Trophoblast cell (in vitro differentiated cells and primary cell): ENCODE results near the gene ADK.

Experiments used
- DNase-seq, 2 donors: peaks; one replicate each; pipeline ENCODE4 v3.0.0-alpha.2; 2016
- H2AFZ ChIP-seq: 2 replicates; pipeline ENCODE4 v1.6.1; 2013; ENCODE audit warnings: low read length, moderate library complexity, mild to moderate bottlenecking; ENCODE audit not compliant: insufficient read depth, poor library complexity
- H2AK5ac ChIP-seq: 2 replicates; pipeline ENCODE4 v1.6.1; 2013; ENCODE audit warnings: mild to moderate bottlenecking, low read length
- H2BK120ac ChIP-seq: 2 replicates; pipeline ENCODE4 v1.6.1; 2013; ENCODE audit warnings: low read length, mild to moderate bottlenecking, moderate library complexity; ENCODE audit not compliant: insufficient read depth, poor library complexity
- H2BK12ac ChIP-seq: 2 replicates; pipeline ENCODE4 v1.6.1; 2013; ENCODE audit warnings: mild to moderate bottlenecking, low read length, moderate library complexity
- H2BK5ac ChIP-seq: 2 replicates; pipeline ENCODE4 v1.6.1; 2013; ENCODE audit warnings: low read length, low read depth, moderate library complexity, mild to moderate bottlenecking; ENCODE audit not compliant: poor library complexity
- H3K14ac ChIP-seq: 2 replicates; pipeline ENCODE4 v1.6.1; 2013; ENCODE audit warnings: mild to moderate bottlenecking, low read length
- H3K18ac ChIP-seq: 2 replicates; pipeline ENCODE4 v1.6.1; 2013; ENCODE audit warnings: mild to moderate bottlenecking, low read length
- H3K23ac ChIP-seq: 2 replicates; pipeline ENCODE4 v1.6.1; 2013; ENCODE audit warnings: low read length
- H3K27ac ChIP-seq: 2 replicates; pipeline ENCODE4 v1.5.1; 2013; ENCODE audit warnings: low read depth, mild to moderate bottlenecking, inconsistent platforms, low read length, moderate library complexity
- H3K27me3 ChIP-seq: 2 replicates; pipeline ENCODE4 v1.6.1; 2013; ENCODE audit warnings: inconsistent platforms, mild to moderate bottlenecking, low read length, moderate library complexity; ENCODE audit not compliant: insufficient read depth
- H3K36me3 ChIP-seq, 2 experiments: 1 replicate in 1 of 2; 2 replicates in 1 of 2; pipeline ENCODE4 v1.6.1; 2013; ENCODE audit warnings: low read length in 2 of 2, mild to moderate bottlenecking in 2 of 2, moderate library complexity in 1 of 2; ENCODE audit not compliant: insufficient read depth in 2 of 2, control insufficient read depth in 1 of 2
- H3K4ac ChIP-seq: 2 replicates; pipeline ENCODE4 v1.6.1; 2013; ENCODE audit warnings: low read depth, mild to moderate bottlenecking, low read length, moderate library complexity
- H3K4me1 ChIP-seq, 2 experiments: 1 replicate in 1 of 2; 2 replicates in 1 of 2; pipeline ENCODE4 v1.6.1; 2013; ENCODE audit warnings: low read length in 2 of 2, mild to moderate bottlenecking in 2 of 2, moderate library complexity in 1 of 2; ENCODE audit not compliant: insufficient read depth in 2 of 2, control insufficient read depth in 1 of 2
- H3K4me2 ChIP-seq: 2 replicates; pipeline ENCODE4 v1.6.1; 2013; ENCODE audit warnings: inconsistent platforms, mild to moderate bottlenecking, low read length, moderate library complexity
- H3K4me3 ChIP-seq: 2 replicates; pipeline ENCODE4 v1.5.1; 2013; ENCODE audit warnings: mild to moderate bottlenecking, low read depth, low read length, inconsistent platforms
- H3K79me1 ChIP-seq: one replicate; pipeline ENCODE4 v1.6.1; 2013; ENCODE audit warnings: low read length
- H3K79me2 ChIP-seq: 2 replicates; pipeline ENCODE4 v1.6.1; 2013; ENCODE audit warnings: low read length, mild to moderate bottlenecking; ENCODE audit not compliant: control insufficient read depth, insufficient read depth, poor library complexity
- H3K9ac ChIP-seq: 2 replicates; pipeline ENCODE4 v1.6.1; 2013; ENCODE audit warnings: mild to moderate bottlenecking, low read length
- H3K9me3 ChIP-seq: 2 replicates; pipeline ENCODE4 v1.6.1; 2013; ENCODE audit warnings: low read depth, mild to moderate bottlenecking, control low read depth, inconsistent platforms, low read length; ENCODE audit not compliant: insufficient read depth
- H4K12ac ChIP-seq: 2 replicates; pipeline ENCODE4 v1.6.1; 2013; ENCODE audit warnings: low read depth, mild to moderate bottlenecking, low read length, moderate library complexity
- H4K8ac ChIP-seq: 2 replicates; pipeline ENCODE4 v1.6.1; 2013; ENCODE audit warnings: low read depth, mild to moderate bottlenecking, low read length, moderate library complexity
- H4K91ac ChIP-seq: one replicate; pipeline ENCODE4 v1.6.1; 2013; ENCODE audit warnings: low read depth, mild to moderate bottlenecking, low read length, moderate library complexity
- WGBS: extraction: QIAGEN DNeasy Blood & Tissue Kit; methylation state at CpG from one replicate; pipeline ENCODE4 v1.1.7; 2013; ENCODE audit warnings: missing lambda C conversion rate; ENCODE audit not compliant: insufficient read length, insufficient coverage; ENCODE audit errors: extremely low coverage; 5-methylcytosine and 5-hydroxymethylcytosine counted together

Gene ADK

GRCh38 chr10:74334221-74334620, 183.2 kb downstream of the ADK start:
- Histone ChIP-seq H3K4me1 (peaks cover 0 to 2% of the 10 kb centered on the region in 2 experiments), H3K4ac (no peak overlapping the region), H3K27ac (no peak overlapping the region), H3K9me3 (no peaks in the 10 kb centered on the region), H3K4me2 (no peak overlapping the region), H2BK12ac (no peak overlapping the region), H3K79me2 (no peaks in the 10 kb centered on the region), H4K8ac (no peak overlapping the region), H3K36me3 (peaks cover 0 to 2% of the 10 kb centered on the region in 2 experiments), H4K12ac (no peak overlapping the region), H3K4me3 (no peak overlapping the region), H4K91ac (no peak overlapping the region), H3K27me3 (no peaks in the 10 kb centered on the region), H2AFZ (no peak overlapping the region), H3K9ac (no peak overlapping the region), H2BK120ac (no peak overlapping the region), H3K14ac (no peak overlapping the region), H2BK5ac (no peak overlapping the region), H3K79me1 (no peaks in the 10 kb centered on the region), H3K18ac (no peak overlapping the region), H3K23ac (no peak overlapping the region), H2AK5ac (no peak overlapping the region)
- no peak for DNase-seq

GRCh38 chr10:74335501-74335900, 184.5 kb downstream of the ADK start:
- no peak overlapping the region for H4K12ac ChIP-seq
- H3K4me1 ChIP-seq, result peaks cover 0 to 2% of the 10 kb centered on the region in 2 experiments
- H3K18ac ChIP-seq, result no peak overlapping the region
- H3K23ac ChIP-seq, result no peak overlapping the region
- no peak overlapping the region for H3K9ac ChIP-seq
- H3K4me2 ChIP-seq, result no peak overlapping the region
- peaks cover 0 to 1% of the 10 kb centered on the region in 2 experiments for H3K36me3 ChIP-seq
- no peak overlapping the region for H2BK12ac ChIP-seq
- H3K79me2 ChIP-seq, result no peaks in the 10 kb centered on the region
- no peak overlapping the region for H3K4me3 ChIP-seq
- no peaks in the 10 kb centered on the region for H3K79me1 ChIP-seq
- no peak for DNase-seq
- H3K27ac ChIP-seq, result no peak overlapping the region
- no peak overlapping the region for H2AFZ ChIP-seq
- no peak overlapping the region for H2BK120ac ChIP-seq
- no peak overlapping the region for H3K14ac ChIP-seq
- H4K8ac ChIP-seq, result no peak overlapping the region
- no peak overlapping the region for H2BK5ac ChIP-seq
- WGBS, result no CpG with 5 or more reads among the region's 1 CpG
- no peak overlapping the region for H4K91ac ChIP-seq
- no peaks in the 10 kb centered on the region for H3K27me3 ChIP-seq
- no peak overlapping the region for H2AK5ac ChIP-seq
- H3K4ac ChIP-seq, result no peak overlapping the region
- H3K9me3 ChIP-seq, result no peaks in the 10 kb centered on the region

- no peaks in the 10 kb centered on the region for H3K79me2 ChIP-seq
- WGBS, result no CpG with 5 or more reads among the region's 8 CpGs
- no peak overlapping the region for H3K4me2 ChIP-seq
- no peak overlapping the region for H4K91ac ChIP-seq
- H3K79me1 ChIP-seq, result no peaks in the 10 kb centered on the region
- H3K27me3 ChIP-seq, result no peaks in the 10 kb centered on the region
- no peaks in the 10 kb centered on the region for H3K36me3 ChIP-seq
- no peak overlapping the region for H2BK12ac ChIP-seq
- H2BK5ac ChIP-seq, result no peak overlapping the region
- no peak overlapping the region for H2AFZ ChIP-seq
- peaks cover 0 to 2% of the 10 kb centered on the region in 2 experiments for H3K4me1 ChIP-seq
- H3K14ac ChIP-seq, result no peak overlapping the region
- H3K18ac ChIP-seq, result no peak overlapping the region
- H3K9me3 ChIP-seq, result no peaks in the 10 kb centered on the region
- H4K8ac ChIP-seq, result no peak overlapping the region
- no peak overlapping the region for H3K4me3 ChIP-seq
- H4K12ac ChIP-seq, result no peak overlapping the region
- no peak overlapping the region for H3K23ac ChIP-seq
- H2AK5ac ChIP-seq, result no peak overlapping the region
- DNase-seq, result peak in 1 of 2 donors; percentile 0
- H3K9ac ChIP-seq, result no peak overlapping the region
- no peak overlapping the region for H3K4ac ChIP-seq
- no peak overlapping the region for H2BK120ac ChIP-seq
- H3K27ac ChIP-seq, result no peak overlapping the region
These were observed 186.5 kb downstream of the ADK start for GRCh38 chr10:74337330-74338016.

GRCh38 chr10:74342991-74343390, 192.0 kb downstream of the ADK start:
- H2BK120ac ChIP-seq, result no peak overlapping the region
- H3K14ac ChIP-seq, result no peak overlapping the region
- H3K79me2 ChIP-seq, result no peaks in the 10 kb centered on the region
- no peak overlapping the region for H3K23ac ChIP-seq
- no peak overlapping the region for H4K8ac ChIP-seq
- H3K4me3 ChIP-seq, result no peak overlapping the region
- H3K18ac ChIP-seq, result no peak overlapping the region
- no peak overlapping the region for H2AFZ ChIP-seq
- no peaks in the 10 kb centered on the region for H3K27me3 ChIP-seq
- H3K4ac ChIP-seq, result no peak overlapping the region
- H2BK12ac ChIP-seq, result no peak overlapping the region
- H2AK5ac ChIP-seq, result no peak overlapping the region
- peaks cover 0 to 2% of the 10 kb centered on the region in 2 experiments for H3K36me3 ChIP-seq
- H4K91ac ChIP-seq, result no peak overlapping the region
- H3K4me2 ChIP-seq, result no peak overlapping the region
- H3K9ac ChIP-seq, result no peak overlapping the region
- H2BK5ac ChIP-seq, result no peak overlapping the region
- no peaks in the 10 kb centered on the region for H3K79me1 ChIP-seq
- no peak overlapping the region for H3K27ac ChIP-seq
- H4K12ac ChIP-seq, result no peak overlapping the region
- no peaks in the 10 kb centered on the region for H3K4me1 ChIP-seq
- no peak for DNase-seq
- WGBS, result no CpG with 5 or more reads among the region's 2 CpGs
- H3K9me3 ChIP-seq, result no peaks in the 10 kb centered on the region
